SW 1271 (cell line): Measurements from ENCODE around the gene SEC61A2.
"Not testable (repeated sequence)": the region's sequence is repeated elsewhere in the genome, so short reads cannot be mapped to it uniquely, and the experiment has no call there.

ENCODE experiments used
- DNase-seq, 2 experiments: peaks; one replicate each; lab custom pipeline; 2025; lab: John Stamatoyannopoulos, UW

SEC61A2 gene

DNA sequence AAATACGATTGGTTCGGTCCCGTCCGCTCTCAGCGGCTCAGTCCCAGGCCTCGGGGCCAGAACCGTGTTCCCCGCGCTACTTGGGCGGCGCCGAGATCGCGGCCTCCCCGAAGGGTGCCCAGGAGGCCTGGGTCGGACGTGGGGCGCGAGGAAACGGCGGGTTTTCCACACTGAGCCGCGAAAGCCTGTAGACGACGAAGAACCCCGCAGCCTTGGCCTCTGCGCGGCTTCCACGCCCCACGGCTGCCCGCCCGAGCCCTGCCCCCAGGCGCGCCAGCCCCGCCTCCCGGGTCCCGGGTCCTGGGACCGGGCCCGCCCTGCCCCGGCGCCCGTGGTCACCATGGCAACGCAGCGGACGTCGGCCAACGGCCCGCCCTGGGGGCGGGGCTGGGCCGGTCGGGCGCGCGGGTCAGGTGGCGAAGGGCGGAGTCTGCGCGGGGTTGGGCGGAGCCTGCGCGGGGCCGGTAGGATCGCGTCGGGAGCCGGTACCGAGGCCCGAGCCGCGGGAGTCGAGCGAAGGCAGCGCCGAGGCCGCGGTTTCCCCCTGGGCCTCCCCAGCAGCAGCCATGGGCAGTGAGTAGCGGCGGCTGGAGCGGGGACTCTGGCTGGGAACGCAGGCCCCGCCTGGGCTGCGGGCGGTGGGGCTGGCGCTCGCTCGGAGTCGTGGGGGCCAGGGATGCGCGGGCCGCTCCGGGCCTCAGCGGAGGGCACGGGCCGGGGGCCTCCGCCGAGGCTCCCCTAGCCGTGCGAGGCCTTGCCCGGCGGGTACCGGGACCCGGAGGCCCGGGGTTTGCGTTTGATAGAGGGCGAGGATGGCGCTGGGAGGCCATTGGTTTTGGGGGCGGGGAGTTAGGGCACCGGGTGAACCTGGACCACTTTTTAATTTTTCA, at the start of gene SEC61A2:
SEC61A2 (plus strand) TSS at position 456 of the 890 bp plus-strand sequence; CDS start at position 567, 111 bp downstream.
- peak; percentile 49 to 69 for DNase-seq

DNA sequence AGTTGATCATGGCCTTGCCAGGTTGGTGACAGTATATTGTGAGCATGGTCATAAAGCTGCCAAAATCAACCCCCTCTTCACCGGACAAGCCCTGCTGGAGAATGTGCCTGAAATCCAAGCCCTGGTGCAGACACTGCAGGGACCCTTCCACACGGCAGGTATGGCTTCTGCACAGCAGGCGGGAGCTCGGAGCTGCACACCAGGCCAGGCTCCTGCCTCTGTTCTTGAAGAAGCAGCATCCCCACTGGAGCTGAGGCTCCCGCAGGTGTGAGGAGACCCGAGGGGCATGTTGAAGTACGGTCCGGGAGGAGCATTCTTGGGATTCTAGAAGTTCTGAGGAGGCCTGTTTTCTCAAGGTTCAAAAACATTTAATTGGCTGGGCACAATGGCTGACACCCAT, 48.0 kb upstream of the SEC61A2 start:
- DNase-seq: no peak

DNA sequence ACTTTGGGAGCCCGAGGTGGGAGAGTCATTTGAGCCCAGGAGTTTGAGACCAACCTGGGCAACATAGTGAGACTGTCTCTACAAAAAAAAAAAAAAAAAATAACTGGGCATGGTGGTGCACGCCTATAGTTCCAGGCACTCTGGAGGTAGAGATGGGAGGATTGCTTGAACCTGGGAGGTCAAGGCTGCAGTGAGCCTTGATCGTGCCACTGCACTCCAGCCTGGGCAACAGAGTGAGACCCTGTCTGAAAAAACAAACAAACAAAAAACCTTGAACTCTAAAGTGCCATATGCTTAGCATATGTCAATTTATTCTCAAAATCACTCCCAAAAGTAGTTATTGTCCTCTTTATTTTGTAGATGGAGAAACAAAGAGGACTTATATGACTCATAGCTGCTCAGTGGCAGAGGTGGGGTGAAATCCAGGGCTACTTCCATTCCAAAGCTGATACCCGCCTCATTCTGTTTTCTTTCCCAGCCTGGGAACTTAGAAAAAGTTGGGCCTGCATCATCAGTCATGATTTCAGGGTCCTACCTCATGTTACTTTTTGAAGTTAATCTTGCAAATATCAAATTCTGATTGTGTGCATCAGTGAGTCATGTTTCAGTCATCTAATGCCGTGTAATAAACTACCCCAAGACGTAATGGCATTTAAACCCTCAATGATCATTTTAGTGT, 47.5 kb upstream of the SEC61A2 start:
- DNase-seq: no peak

DNA sequence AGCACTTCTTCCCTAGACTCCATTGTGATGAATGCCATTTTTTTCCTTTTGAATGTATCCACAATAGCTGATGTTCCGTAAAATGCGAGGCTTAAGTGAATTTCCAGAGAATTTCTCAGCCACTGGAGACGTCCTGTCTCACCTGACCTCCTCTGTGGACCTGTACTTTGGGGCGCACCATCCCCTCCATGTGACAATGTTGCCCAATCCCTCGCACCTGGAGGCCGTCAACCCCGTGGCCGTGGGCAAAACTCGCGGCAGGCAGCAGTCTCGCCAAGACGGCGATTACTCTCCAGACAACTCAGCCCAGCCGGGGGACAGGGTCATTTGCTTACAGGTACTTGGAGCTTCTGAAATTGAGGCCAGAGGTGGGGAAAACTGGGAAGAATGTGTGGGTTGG, 40.6 kb upstream of the SEC61A2 start:
- no peak for DNase-seq

DNA sequence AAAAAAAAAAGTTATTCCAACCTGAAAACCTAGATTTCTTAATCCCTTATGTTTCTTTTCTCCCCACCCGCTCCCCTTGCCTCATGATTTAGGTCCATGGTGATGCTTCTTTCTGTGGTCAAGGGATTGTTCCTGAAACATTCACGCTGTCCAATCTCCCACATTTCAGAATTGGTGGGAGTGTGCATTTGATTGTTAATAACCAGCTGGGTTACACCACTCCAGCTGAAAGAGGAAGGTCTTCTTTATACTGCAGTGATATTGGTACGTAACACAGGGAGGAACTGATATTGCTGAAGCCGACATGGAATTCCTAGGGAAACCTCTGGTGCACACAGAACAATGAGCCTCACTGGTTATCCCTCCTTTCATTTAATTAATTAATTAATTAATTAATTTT, 38.1 kb upstream of the SEC61A2 start:
- DNase-seq: no peak

DNA sequence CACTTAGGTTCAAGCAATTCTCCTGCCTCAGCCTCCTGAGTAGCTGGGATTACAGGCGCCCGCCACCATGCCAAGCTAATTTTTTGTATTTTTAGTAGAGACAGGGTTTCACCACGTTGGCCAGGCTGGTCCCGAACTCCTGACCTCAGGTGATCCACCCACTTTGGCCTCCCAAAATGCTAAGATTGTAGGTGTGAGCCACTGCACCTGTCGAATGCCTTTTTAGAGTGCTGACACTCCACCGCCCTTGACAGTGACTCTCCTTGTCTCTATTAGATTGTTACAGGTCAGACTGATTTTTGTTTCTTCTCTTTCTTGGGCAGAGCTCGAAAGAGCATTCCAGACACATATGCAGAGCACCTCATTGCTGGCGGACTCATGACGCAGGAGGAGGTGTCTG, 32.1 kb upstream of the SEC61A2 start:
- not testable (repeated sequence) for DNase-seq

DNA sequence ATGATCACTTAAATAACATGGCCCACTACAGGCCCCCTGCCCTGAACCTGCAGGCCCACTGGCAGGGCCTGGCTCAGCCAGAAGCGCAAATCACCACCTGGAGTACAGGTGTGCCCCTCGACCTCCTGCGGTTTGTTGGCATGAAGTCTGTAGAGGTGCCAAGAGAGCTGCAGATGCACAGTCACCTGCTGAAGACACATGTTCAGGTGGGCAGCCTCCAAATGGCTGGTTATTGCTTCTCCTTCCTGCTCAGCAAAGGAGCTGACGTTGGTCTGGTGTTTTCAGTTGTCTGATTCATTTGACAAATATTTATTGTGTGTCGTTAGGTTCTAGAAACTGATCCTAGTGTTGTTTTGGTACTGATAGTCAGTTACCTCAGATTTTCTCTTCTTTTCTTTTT, 31.7 kb upstream of the SEC61A2 start:
- DNase-seq: peak in 1 of 2 experiments; percentile 9

DNA sequence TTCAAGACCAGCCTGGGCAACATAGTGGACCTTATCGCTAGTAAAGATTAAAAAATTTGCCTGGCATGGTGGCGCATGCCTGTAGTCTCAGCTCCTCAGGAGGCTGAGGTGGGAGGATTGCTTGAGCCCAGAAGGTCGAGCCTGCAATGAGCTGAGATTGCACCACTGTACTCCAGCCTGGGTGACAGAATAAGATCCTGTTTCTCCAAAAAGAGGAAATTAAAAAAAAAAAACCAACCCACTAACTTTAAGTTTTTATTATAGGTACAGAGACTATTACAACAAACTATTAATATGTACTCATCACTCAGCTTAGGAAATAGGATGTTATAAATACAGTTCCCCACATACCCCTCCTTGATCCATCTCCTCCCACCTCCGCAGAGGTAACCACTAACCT, 30.5 kb upstream of the SEC61A2 start:
- no peak for DNase-seq

DNA sequence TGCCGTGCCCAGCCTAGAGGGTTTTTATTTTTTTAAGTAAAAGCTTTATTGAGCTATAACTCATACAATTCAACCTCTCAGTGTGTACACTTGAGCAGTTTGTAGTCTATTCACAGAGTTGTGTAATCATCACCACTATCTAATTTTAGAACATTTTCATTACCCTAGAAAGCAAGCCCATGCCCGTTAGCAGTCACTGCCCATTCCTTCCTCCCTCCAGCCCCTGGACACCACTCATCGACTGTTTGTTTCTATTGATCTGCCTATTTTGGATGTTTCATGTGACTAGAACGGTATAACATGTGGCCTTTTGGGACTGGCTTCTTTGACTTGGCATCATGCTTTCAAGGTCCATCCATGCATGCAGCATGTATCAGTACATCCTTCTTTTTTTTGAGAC, 25.7 kb upstream of the SEC61A2 start:
- DNase-seq: no peak

DNA sequence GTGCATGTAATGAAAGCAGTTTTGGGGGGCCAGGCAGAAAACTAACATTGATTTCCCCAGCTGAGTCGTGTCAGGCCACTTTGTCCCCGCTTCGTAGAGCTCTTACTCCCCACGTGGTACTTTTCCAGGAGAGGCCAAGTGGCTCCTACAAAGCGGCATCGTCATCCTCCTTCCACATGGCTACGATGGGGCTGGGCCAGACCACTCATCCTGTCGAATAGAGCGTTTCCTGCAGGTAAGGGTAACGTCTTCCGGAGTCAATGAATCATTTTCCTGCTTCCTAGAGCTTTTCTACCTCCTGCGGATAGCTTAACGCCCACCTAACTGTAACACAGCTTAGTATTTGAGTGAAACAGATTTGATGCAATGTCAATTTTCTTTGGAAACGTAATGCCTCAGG, 21.7 kb upstream of the SEC61A2 start:
- no peak for DNase-seq

DNA sequence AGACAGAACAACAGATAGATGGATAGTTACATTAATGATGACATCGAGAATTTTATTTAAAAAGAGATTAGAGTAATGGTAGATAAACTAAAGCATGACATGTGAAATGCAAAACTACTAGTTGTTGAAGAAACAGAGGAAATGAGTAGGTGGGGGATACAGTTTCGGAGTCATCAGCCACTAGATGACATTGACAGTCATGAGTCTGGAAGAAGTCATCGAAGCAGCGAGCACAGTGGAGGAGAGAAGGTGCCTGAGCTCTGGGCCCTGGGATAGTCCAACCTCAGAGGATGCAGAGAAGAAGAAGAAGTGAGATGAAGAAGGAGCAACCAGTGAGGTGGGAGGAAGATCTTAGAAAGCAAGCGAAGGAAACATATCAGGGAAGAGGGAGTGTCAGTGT, 20.2 kb upstream of the SEC61A2 start:
- DNase-seq: no peak

DNA sequence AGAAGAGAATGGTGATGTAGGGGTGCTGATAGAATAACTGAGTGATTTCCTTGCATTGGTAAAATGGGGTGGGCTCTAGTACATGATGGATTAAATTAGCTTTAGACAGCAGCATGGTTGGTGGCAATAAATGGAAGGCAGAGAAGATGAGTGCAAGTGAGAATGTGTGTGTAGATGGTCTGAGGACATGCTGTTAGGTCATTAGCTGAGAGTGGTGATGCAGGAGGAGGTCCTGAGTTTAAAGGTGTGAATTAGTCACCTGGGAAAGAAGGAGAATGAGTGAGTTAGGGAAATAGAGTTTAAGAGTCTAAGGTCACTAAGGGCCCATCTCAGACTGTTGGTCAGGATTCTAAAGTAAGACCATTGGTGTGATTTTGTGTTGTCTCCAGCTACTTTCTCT, 17.9 kb upstream of the SEC61A2 start:
- DNase-seq: no peak

DNA sequence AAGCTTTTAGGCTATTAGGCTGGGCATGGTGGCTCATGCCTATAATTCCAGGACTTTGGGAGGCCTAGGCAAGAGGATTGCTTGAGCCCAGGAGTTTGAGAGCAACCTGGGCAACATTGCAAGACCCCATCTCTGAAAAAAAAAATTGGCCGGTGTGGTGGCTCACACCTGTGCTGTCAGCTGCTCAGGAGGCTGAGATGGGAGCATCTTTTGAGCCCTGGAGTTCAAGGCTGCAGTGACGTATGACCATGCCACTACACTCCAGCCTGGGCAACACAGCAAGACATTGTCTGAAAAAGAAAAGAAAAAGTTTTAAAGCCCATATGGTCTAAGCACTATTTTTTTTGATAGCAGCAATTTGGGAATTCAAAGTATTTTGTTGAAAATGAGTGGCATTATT, 15.8 kb upstream of the SEC61A2 start:
- no peak for DNase-seq

DNA sequence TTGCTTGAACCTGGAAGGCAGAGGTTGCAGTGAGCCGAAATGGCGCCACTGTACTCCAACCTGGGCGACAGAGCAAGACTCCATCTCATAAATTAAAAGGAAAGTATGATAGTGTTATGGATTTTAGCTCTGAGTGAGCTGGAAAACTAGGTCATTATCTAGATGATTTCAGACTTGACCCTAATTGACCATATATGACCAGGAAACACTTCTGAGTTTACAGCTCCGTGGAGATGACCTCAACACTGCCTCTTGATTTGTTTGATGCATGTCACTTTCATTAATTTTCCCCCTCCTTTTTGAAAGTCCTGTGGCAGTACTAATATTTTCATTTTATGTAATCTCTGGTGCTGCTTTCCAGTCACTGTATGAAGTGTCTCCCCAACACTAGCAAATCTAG, 7.8 kb upstream of the SEC61A2 start:
- no peak for DNase-seq

DNA sequence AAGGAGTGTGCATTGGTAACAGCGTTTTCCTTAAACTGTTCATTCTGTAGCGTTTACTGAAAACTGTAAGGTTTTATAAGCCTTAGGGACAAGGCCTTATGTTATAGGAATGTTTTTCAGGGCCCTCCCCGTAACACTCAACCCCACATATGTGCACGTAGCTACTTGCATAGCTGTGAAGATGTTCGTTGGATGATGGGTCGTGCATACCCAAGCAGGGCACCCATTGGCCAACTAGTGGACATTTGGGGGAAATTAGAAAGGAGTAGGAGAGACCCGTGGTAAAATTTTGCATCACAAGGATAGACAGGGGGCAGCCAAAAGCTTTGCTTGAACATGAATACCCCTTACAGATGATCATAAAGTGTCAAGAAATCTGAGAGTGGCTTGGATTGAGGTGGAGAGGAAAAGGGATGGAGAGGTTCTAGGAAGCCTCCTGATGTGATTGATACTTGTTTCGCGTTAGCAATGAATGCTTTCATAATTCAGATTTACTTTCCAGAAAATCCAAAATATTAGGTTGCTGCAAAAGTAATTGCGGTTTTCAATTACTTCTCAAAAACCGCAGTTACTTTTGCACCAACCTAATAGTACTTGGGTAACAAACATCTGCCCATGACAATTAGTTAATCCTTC, 878 bp downstream of the SEC61A2 start:
- DNase-seq: peak; percentile 68 to 74

DNA sequence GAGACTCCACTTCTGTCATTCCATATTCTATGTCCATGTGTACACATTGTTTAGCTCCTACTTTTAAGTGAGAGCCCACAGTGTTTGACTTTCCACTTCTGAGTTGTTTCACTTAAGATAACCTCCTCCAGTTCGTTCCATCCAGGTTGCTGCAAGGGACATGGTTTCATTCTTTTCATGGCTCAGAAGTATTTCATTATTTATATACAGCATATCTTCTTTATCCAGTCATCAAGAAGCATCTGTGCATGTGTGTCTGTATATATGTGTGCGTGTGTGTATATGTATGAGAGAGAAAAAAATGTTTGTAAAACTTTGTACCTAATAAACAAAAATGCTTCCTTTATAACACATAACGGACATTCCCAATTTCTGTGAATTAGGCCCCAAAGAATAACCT, 6.2 kb downstream of the SEC61A2 start:
- no peak for DNase-seq

DNA sequence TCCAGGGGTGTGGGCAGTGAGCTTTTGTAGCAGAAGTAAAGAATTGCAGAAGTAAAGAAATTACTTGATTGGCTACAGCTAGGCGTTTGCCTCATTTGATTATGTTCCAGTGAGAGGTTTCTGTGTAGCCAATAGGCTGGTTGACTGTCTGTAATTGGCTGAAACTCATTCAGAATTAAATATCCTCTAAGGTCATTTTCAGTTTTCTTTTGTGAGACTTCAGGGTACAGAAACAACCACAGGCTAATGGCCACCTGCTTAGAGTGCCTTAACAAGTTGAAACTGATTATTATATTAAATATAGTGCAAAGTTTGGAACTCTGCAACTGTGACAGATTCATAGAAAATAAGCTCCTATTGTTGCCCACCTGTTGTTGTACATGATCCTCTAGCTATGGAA, 10.6 kb downstream of the SEC61A2 start:
- DNase-seq: no peak

DNA sequence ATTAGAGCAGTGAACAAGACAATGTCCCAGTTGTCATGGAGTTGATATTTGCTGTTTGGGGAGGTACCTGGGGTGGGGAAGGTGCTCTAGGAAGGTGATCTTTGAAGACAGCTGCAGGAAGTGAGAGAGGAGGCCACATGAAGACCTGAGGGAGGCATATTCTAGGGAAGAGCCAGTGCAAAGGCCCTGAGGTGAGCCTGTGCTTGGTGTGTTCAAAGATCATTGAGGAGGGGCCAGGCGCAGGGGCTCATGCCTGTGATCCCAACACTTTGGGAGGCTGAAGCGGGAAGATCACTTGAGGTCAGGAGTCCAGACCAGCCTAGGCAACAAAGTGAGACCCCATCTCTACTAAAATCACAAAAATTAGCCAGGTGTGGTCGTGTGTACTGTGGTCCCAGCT, 15.1 kb downstream of the SEC61A2 start:
- DNase-seq: no peak

DNA sequence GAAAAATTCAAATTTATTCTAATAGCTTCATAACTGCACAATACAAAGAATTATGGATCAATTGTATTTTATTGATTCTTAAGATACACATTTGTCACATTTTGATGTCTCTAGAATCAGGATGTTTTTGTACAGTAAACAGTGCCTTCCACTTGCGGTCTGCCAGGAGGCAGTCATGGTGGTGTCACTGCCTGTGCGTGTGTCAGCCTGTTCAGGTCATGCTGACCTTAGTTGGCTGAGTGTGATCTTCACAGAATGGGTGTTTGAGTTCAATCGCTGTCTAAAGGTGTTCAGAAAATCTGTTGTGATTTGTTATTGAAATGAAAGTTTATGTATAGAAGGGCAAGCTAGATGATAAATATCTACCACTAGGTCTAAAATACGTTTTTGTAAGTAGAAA, 20.7 kb downstream of the SEC61A2 start:
- no peak for DNase-seq

DNA sequence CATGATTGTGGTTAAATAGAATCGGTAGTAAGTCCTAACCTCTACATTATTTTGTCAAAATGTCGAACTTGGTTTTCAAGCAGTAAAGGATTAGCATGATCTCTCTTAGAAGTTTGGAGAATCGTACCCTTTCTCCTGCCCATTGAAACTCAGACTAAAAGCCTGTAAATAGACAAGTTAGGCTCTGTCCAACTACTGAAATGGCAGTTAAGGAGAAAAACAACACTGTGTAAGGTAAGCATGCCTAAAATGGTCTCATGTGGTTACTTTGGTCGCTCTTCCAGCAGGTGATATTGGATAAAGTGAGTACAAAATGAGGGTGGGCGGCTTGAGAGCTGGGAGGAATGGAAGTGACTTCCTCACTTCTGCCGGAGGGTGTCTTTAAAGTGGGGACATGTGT, 25.0 kb downstream of the SEC61A2 start:
- DNase-seq: no peak

DNA sequence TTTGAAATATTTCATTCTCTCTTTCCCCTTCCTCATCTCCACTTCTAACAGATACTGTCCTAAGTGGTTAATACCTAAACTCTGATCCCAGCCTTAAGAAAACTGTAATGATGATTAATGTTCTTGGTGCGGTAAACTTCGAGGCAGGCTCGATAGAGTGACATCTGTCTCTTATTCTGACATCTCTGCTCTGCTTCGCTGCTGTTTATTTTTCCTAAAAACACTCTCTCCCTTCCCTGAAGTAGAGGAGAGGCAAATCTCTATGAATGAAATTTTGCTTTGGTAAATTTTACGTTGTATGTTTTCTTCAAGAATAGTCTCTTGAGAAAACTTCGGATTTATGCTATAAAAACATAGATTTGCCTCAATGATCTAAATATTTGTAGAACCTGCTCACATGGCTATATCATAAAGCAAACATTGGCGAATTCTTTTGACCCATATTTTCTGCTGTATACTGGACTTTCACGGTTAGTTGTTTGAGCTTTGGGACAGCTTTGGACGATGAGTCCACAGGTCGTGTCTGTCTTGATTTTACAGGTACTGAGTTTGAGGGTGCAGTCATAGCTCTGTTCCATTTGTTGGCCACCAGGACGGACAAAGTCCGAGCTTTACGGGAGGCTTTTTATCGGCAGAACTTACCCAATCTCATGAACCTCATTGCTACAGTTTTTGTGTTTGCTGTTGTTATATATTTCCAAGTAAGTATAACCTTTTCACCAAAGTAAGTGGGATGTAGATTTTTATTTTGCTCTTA, 27.1 kb downstream of the SEC61A2 start:
- DNase-seq: no peak

DNA sequence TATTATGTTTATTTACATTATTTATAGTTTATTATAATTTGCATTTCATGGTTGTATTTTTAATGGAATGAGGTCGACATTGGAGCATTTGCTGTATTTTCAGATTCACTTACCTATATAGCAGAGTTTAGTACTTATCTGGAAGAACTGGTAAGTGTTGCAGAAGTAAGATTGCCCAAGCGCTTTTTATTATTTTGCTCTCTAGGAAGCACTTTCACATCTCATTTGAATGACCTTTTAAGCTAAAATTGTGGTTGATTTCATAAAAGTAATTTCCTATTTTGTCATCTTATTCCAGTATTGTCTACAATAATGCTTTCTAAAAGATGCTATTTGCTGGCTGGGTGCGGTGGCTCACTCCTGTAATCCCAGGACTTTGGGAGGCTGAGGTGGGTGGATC, 28.6 kb downstream of the SEC61A2 start:
- no peak for DNase-seq
